ENCODE measurements around the gene THRA. TPM values are rescaled to one million over a fixed set of nuclear protein-coding genes. Genes with fewer than 3 reads are reported as not detected.

Gene THRA
- polyA plus RNA-seq, 1 donor (not counting 4 experiments of a cell fraction or from before 2014, with no cell fraction given), result 4.5 TPM

DNA sequence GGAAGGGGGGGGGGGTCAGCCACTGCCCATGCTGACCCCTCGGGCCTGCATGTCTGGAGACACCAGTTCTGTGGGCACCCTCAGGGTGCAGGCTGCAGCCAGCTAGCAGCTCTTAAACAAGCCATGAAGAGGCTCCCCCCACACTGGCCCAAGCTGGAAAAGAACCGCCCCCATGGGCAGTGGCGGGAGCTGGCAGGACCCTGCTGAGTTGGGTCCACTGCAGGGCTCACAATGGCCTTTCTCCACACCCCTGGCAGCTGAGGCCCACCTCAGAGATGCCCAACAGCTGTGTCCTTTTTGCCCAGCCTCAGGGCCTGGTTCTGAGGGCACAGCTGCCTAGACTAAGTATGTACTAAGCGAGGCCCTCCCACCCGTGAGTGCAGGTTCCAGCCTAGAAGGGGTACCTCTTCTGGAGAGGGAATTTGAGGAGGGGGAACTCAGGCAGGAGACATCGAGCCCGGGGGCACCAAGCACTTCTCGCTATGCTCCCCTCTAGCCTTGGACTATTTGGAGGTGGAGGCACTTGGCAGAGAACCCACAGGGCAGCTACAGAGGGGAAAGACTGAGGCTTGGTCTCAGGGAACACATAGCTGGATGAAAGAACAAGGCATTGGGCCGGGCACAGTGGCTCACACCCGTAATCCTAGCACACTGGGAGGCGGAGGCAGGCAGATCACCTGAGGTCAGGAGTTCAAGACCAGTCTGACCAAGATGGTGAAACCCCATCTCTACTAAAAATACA lies 3.2 kb downstream of the THRA start:
- dilution Hi-C loops (cut with MboI; ENCODE audit: extremely low pct_ligation_motif_present, low sequenced_read_pairs), result no loop called here
- H3K9ac ChIP-seq (ENCODE audit: control insufficient read depth, extremely low read depth, insufficient read depth, low read length), result no peak overlapping the region
- H3K27ac ChIP-seq (ENCODE audit: control insufficient read depth, insufficient read depth, low read length), result no peak overlapping the region
- no peak for FAIRE-seq
- H3K36me3 ChIP-seq (ENCODE audit: control insufficient read depth in 2 of 2, extremely low read depth in 1 of 2, insufficient read depth in 2 of 2, low read length in 2 of 2), result no peaks in the 10 kb centered on the region
- H3K79me2 ChIP-seq (ENCODE audit: control insufficient read depth, insufficient read depth, low read length), result no peaks in the 10 kb centered on the region
- H3K4me3 ChIP-seq (ENCODE audit: control insufficient read depth in 2 of 3, extremely low read depth in 1 of 3, insufficient read depth in 2 of 3, low read depth in 1 of 3, low read length in 3 of 3), result no peak overlapping the region
- no peaks in the 10 kb centered on the region for H3K9me3 ChIP-seq (ENCODE audit: control insufficient read depth, low read depth, low read length)
- peaks cover 57% of the 10 kb centered on the region for H3K4me1 ChIP-seq (ENCODE audit: control insufficient read depth, extremely low read depth, insufficient read depth, low read length)
- H4K20me1 ChIP-seq (ENCODE audit: control insufficient read depth, extremely low read depth, insufficient read depth, low read length), result no peaks in the 10 kb centered on the region
- no peak overlapping the region for H2AFZ ChIP-seq (ENCODE audit: control insufficient read depth, low read length)
- H3K4me2 ChIP-seq (ENCODE audit: control insufficient read depth, extremely low read depth, insufficient read depth, low read depth, low read length), result no peak overlapping the region
- no peaks in the 10 kb centered on the region for H3K9me1 ChIP-seq (ENCODE audit: control insufficient read depth, extremely low read depth, insufficient read depth, low read length)
- H3K27me3 ChIP-seq (ENCODE audit: control insufficient read depth, extremely low read depth, insufficient read depth, low read length), result peaks cover 11% of the 10 kb centered on the region
- no peak for TF ChIP-seq EZH2 (IDR thresholded peaks at IDR 0.05; ENCODE audit: low read length)
- DNase-seq (ENCODE audit: low read depth, low spot score), result no peak

DNA sequence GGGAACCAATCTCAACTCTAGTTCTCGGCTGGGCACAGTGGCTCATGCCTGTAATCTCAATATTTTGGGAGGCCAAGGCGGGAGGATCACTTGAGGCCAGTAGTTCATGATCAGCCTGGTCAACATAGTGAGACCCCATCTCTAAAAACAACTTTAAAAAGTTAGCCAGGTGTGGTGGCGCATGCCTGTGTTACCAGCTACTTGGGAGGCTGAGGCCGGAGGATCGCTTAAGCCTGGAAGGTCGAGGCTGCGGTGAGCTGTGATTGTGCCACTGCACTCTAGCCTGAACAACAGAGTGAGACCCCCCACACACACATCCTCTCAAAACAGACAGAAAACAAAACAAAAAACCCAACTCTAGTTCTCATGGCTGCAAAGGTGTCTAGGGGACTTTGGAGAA lies 4.9 kb downstream of the THRA start:
- Histone ChIP-seq H3K9ac (ENCODE audit: control insufficient read depth, extremely low read depth, insufficient read depth, low read length) (no peak overlapping the region), H3K4me1 (ENCODE audit: control insufficient read depth, extremely low read depth, insufficient read depth, low read length) (peaks cover 67% of the 10 kb centered on the region), H3K4me2 (ENCODE audit: control insufficient read depth, extremely low read depth, insufficient read depth, low read depth, low read length) (no peak overlapping the region), H3K9me1 (ENCODE audit: control insufficient read depth, extremely low read depth, insufficient read depth, low read length) (no peaks in the 10 kb centered on the region), H3K27me3 (ENCODE audit: control insufficient read depth, extremely low read depth, insufficient read depth, low read length) (no peaks in the 10 kb centered on the region), H3K27ac (ENCODE audit: control insufficient read depth, insufficient read depth, low read length) (no peak overlapping the region), H2AFZ (ENCODE audit: control insufficient read depth, low read length) (no peak overlapping the region), H4K20me1 (ENCODE audit: control insufficient read depth, extremely low read depth, insufficient read depth, low read length) (no peaks in the 10 kb centered on the region), H3K79me2 (ENCODE audit: control insufficient read depth, insufficient read depth, low read length) (no peaks in the 10 kb centered on the region), H3K36me3 (ENCODE audit: control insufficient read depth in 2 of 2, extremely low read depth in 1 of 2, insufficient read depth in 2 of 2, low read length in 2 of 2) (no peaks in the 10 kb centered on the region), H3K9me3 (ENCODE audit: control insufficient read depth, low read depth, low read length) (no peaks in the 10 kb centered on the region), H3K4me3 (ENCODE audit: control insufficient read depth in 2 of 3, extremely low read depth in 1 of 3, insufficient read depth in 2 of 3, low read depth in 1 of 3, low read length in 3 of 3) (no peak overlapping the region)
- DNase-seq (ENCODE audit: low read depth, low spot score), result no peak
- no peak for TF ChIP-seq EZH2 (IDR thresholded peaks at IDR 0.05; ENCODE audit: low read length)
- TF ChIP-seq, protein P1, sequence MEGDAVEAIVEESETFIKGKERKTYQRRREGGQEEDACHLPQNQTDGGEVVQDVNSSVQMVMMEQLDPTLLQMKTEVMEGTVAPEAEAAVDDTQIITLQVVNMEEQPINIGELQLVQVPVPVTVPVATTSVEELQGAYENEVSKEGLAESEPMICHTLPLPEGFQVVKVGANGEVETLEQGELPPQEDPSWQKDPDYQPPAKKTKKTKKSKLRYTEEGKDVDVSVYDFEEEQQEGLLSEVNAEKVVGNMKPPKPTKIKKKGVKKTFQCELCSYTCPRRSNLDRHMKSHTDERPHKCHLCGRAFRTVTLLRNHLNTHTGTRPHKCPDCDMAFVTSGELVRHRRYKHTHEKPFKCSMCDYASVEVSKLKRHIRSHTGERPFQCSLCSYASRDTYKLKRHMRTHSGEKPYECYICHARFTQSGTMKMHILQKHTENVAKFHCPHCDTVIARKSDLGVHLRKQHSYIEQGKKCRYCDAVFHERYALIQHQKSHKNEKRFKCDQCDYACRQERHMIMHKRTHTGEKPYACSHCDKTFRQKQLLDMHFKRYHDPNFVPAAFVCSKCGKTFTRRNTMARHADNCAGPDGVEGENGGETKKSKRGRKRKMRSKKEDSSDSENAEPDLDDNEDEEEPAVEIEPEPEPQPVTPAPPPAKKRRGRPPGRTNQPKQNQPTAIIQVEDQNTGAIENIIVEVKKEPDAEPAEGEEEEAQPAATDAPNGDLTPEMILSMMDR (optimal IDR thresholded peaks at IDR 0.05 in 1 of 3, IDR thresholded peaks at IDR 0.05 in 1 of 3, conservative IDR thresholded peaks at IDR 0.05 in 1 of 3; ENCODE audit: extremely low read depth in 1 of 3, insufficient read depth in 2 of 3, low read length in 3 of 3), result no peak
- dilution Hi-C loops (cut with MboI; ENCODE audit: extremely low pct_ligation_motif_present, low sequenced_read_pairs), result no loop called here
- no peak for FAIRE-seq
